Activated T-helper 17 cell treated with anti-CD3 and anti-CD28 coated beads, Interleukin-2, amount 50 U/mL, for 72 hours (primary cell): ENCODE measurements around the gene CCNE1. TPM values are rescaled to one million over a fixed set of nuclear protein-coding genes. Genes with fewer than 3 reads are reported as not detected.

Source experiments
- ATAC-seq: fragments of 150-1000 bp; cut with Tn5 transposase; replicated peaks from 2 replicates; pipeline ENCODE4 v1.10.0; 2021; ENCODE audit warnings: mild to moderate bottlenecking, moderate library complexity
- H3K27ac Mint-ChIP-seq: one replicate; pipeline ENCODE4 v1.8.0; 2022; ENCODE audit warnings: mixed read lengths
- H3K27me3 Mint-ChIP-seq: one replicate; pipeline ENCODE4 v1.8.0; 2022; ENCODE audit warnings: mixed read lengths
- H3K36me3 Mint-ChIP-seq: one replicate; pipeline ENCODE4 v1.8.0; 2022; ENCODE audit warnings: low read depth, mild to moderate bottlenecking, mixed read lengths
- H3K4me1 Mint-ChIP-seq: one replicate; pipeline ENCODE4 v1.8.0; 2022; ENCODE audit warnings: mixed read lengths
- H3K4me3 Mint-ChIP-seq: one replicate; pipeline ENCODE4 v1.8.0; 2022; ENCODE audit warnings: mild to moderate bottlenecking, mixed read lengths
- H3K9me3 Mint-ChIP-seq: one replicate; pipeline ENCODE4 v1.8.0; 2022; ENCODE audit warnings: mixed read lengths
- total RNA-seq, 2 donors: library from RNA; stranded (reverse); gene quantifications; one replicate each; pipeline ENCODE4 v1.2.3, GENCODE V29; 2022

CCNE1 gene
- total RNA-seq: 10 to 100 TPM; 20.1 to 31.5 TPM

- Mint-ChIP-seq H3K27me3 (no peaks in the 10 kb centered on the region), H3K9me3 (no peaks in the 10 kb centered on the region), H3K36me3 (peaks cover 11% of the 10 kb centered on the region), H3K4me1 (peaks cover 8% of the 10 kb centered on the region), H3K4me3 (peak within 1 kb of the TSS; percentile 86), H3K27ac (peak within 1 kb of the TSS; percentile 87)
- ATAC-seq: peak; percentile 92
These were observed at the start of gene CCNE1 for GRCh38 chr19:29811125-29812079. CCNE1 (plus strand) TSS chr19:29811991; CDS start chr19:29812556, 565 bp downstream.

- H3K27me3 Mint-ChIP-seq: peaks cover 3% of the 10 kb centered on the region
- H3K36me3 Mint-ChIP-seq: no peaks in the 10 kb centered on the region
- no peak for ATAC-seq
- no peak overlapping the region for H3K4me3 Mint-ChIP-seq
- H3K9me3 Mint-ChIP-seq: no peaks in the 10 kb centered on the region
- no peak overlapping the region for H3K27ac Mint-ChIP-seq
- H3K4me1 Mint-ChIP-seq: no peaks in the 10 kb centered on the region
These were observed 48.6 kb upstream of the CCNE1 start for GRCh38 chr19:29763196-29763595.

GRCh38 chr19:29764361-29764760, 47.4 kb upstream of the CCNE1 start:
- no peaks in the 10 kb centered on the region for H3K9me3 Mint-ChIP-seq
- no peaks in the 10 kb centered on the region for H3K36me3 Mint-ChIP-seq
- H3K27me3 Mint-ChIP-seq: peaks cover 3% of the 10 kb centered on the region
- no peaks in the 10 kb centered on the region for H3K4me1 Mint-ChIP-seq
- H3K27ac Mint-ChIP-seq: no peak overlapping the region
- H3K4me3 Mint-ChIP-seq: no peak overlapping the region
- no peak for ATAC-seq

- no peak for ATAC-seq
- Mint-ChIP-seq H3K27ac (no peak overlapping the region), H3K4me1 (no peaks in the 10 kb centered on the region), H3K9me3 (no peaks in the 10 kb centered on the region), H3K4me3 (no peak overlapping the region), H3K27me3 (peaks cover 3% of the 10 kb centered on the region), H3K36me3 (no peaks in the 10 kb centered on the region)
These were observed 45.7 kb upstream of the CCNE1 start for GRCh38 chr19:29766100-29766499.

GRCh38 chr19:29767039-29767735, 44.6 kb upstream of the CCNE1 start:
- H3K4me1 Mint-ChIP-seq: no peaks in the 10 kb centered on the region
- H3K36me3 Mint-ChIP-seq: no peaks in the 10 kb centered on the region
- peaks cover under 1% of the 10 kb centered on the region for H3K27me3 Mint-ChIP-seq
- H3K4me3 Mint-ChIP-seq: no peak overlapping the region
- H3K27ac Mint-ChIP-seq: no peak overlapping the region
- no peaks in the 10 kb centered on the region for H3K9me3 Mint-ChIP-seq
- no peak for ATAC-seq

GRCh38 chr19:29768166-29768565, 43.6 kb upstream of the CCNE1 start:
- Mint-ChIP-seq H3K9me3 (no peaks in the 10 kb centered on the region), H3K4me1 (no peaks in the 10 kb centered on the region), H3K27me3 (no peaks in the 10 kb centered on the region), H3K4me3 (no peak overlapping the region), H3K36me3 (no peaks in the 10 kb centered on the region), H3K27ac (no peak overlapping the region)
- no peak for ATAC-seq

GRCh38 chr19:29769997-29770396, 41.8 kb upstream of the CCNE1 start:
- no peaks in the 10 kb centered on the region for H3K4me1 Mint-ChIP-seq
- ATAC-seq: no peak
- no peak overlapping the region for H3K27ac Mint-ChIP-seq
- H3K27me3 Mint-ChIP-seq: no peaks in the 10 kb centered on the region
- H3K36me3 Mint-ChIP-seq: no peaks in the 10 kb centered on the region
- no peak overlapping the region for H3K4me3 Mint-ChIP-seq
- no peaks in the 10 kb centered on the region for H3K9me3 Mint-ChIP-seq

- H3K27ac Mint-ChIP-seq: no peak overlapping the region
- H3K36me3 Mint-ChIP-seq: no peaks in the 10 kb centered on the region
- H3K4me1 Mint-ChIP-seq: no peaks in the 10 kb centered on the region
- no peaks in the 10 kb centered on the region for H3K9me3 Mint-ChIP-seq
- H3K27me3 Mint-ChIP-seq: no peaks in the 10 kb centered on the region
- ATAC-seq: peak; percentile 78
- H3K4me3 Mint-ChIP-seq: no peak overlapping the region
These were observed 41.1 kb upstream of the CCNE1 start for GRCh38 chr19:29770648-29771047.

GRCh38 chr19:29771708-29772414, 39.9 kb upstream of the CCNE1 start:
- Mint-ChIP-seq H3K27me3 (no peaks in the 10 kb centered on the region), H3K36me3 (no peaks in the 10 kb centered on the region), H3K4me1 (no peaks in the 10 kb centered on the region), H3K27ac (no peak overlapping the region), H3K9me3 (no peaks in the 10 kb centered on the region), H3K4me3 (no peak overlapping the region)
- ATAC-seq: no peak

- Mint-ChIP-seq H3K4me3 (no peak overlapping the region), H3K36me3 (no peaks in the 10 kb centered on the region), H3K27ac (no peak overlapping the region), H3K27me3 (no peaks in the 10 kb centered on the region), H3K4me1 (no peaks in the 10 kb centered on the region), H3K9me3 (no peaks in the 10 kb centered on the region)
- no peak for ATAC-seq
These were observed 39.1 kb upstream of the CCNE1 start for GRCh38 chr19:29772696-29773095.

- H3K27me3 Mint-ChIP-seq: no peaks in the 10 kb centered on the region
- H3K4me1 Mint-ChIP-seq: no peaks in the 10 kb centered on the region
- H3K27ac Mint-ChIP-seq: no peak overlapping the region
- no peak for ATAC-seq
- no peak overlapping the region for H3K4me3 Mint-ChIP-seq
- no peaks in the 10 kb centered on the region for H3K9me3 Mint-ChIP-seq
- no peaks in the 10 kb centered on the region for H3K36me3 Mint-ChIP-seq
These were observed 38.6 kb upstream of the CCNE1 start for GRCh38 chr19:29773141-29773540.

GRCh38 chr19:29774126-29774525, 37.7 kb upstream of the CCNE1 start:
- Mint-ChIP-seq H3K27me3 (no peaks in the 10 kb centered on the region), H3K27ac (no peak overlapping the region), H3K36me3 (no peaks in the 10 kb centered on the region), H3K9me3 (no peaks in the 10 kb centered on the region), H3K4me3 (no peak overlapping the region), H3K4me1 (no peaks in the 10 kb centered on the region)
- no peak for ATAC-seq

GRCh38 chr19:29777781-29778309, 33.9 kb upstream of the CCNE1 start:
- Mint-ChIP-seq H3K27ac (no peak overlapping the region), H3K9me3 (no peaks in the 10 kb centered on the region), H3K4me1 (no peaks in the 10 kb centered on the region), H3K4me3 (no peak overlapping the region), H3K36me3 (no peaks in the 10 kb centered on the region), H3K27me3 (peaks cover 8% of the 10 kb centered on the region)
- ATAC-seq: no peak

- Mint-ChIP-seq H3K36me3 (no peaks in the 10 kb centered on the region), H3K9me3 (no peaks in the 10 kb centered on the region), H3K4me3 (no peak overlapping the region), H3K27me3 (peaks cover 8% of the 10 kb centered on the region), H3K27ac (peak overlapping the region; percentile 52), H3K4me1 (no peaks in the 10 kb centered on the region)
- no peak for ATAC-seq
These were observed 31.9 kb upstream of the CCNE1 start for GRCh38 chr19:29779921-29780320.
